ENCODE data around the gene CLEC4A.
"Not testable (repeated sequence)": the region's sequence is repeated elsewhere in the genome, so short reads cannot be mapped to it uniquely, and the experiment has no call there.

- not testable (repeated sequence) for TF ChIP-seq POLR2AphosphoS5 (IDR thresholded peaks at IDR 0.05; ENCODE audit: low read depth); EZH2phosphoT487 (IDR thresholded peaks at IDR 0.05; ENCODE audit: unreplicated experiment); EZH2 (IDR thresholded peaks at IDR 0.05; ENCODE audit: low read depth, unreplicated experiment)
- TF ChIP-seq, protein P1, sequence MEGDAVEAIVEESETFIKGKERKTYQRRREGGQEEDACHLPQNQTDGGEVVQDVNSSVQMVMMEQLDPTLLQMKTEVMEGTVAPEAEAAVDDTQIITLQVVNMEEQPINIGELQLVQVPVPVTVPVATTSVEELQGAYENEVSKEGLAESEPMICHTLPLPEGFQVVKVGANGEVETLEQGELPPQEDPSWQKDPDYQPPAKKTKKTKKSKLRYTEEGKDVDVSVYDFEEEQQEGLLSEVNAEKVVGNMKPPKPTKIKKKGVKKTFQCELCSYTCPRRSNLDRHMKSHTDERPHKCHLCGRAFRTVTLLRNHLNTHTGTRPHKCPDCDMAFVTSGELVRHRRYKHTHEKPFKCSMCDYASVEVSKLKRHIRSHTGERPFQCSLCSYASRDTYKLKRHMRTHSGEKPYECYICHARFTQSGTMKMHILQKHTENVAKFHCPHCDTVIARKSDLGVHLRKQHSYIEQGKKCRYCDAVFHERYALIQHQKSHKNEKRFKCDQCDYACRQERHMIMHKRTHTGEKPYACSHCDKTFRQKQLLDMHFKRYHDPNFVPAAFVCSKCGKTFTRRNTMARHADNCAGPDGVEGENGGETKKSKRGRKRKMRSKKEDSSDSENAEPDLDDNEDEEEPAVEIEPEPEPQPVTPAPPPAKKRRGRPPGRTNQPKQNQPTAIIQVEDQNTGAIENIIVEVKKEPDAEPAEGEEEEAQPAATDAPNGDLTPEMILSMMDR (conservative IDR thresholded peaks at IDR 0.05; ENCODE audit: low read depth in 2 of 2): peak; percentile 38; a peak in 3 of 4 replicates
Measured at GRCh38 chr12:8188088-8188487, 64.7 kb downstream of the CLEC4A start.

Measured in GM23338 (cell line).